ENCODE measurements around the gene MADD. TPM values are rescaled to one million over a fixed set of nuclear protein-coding genes. Genes with fewer than 3 reads are reported as not detected.

The MADD gene
- total and polyA plus RNA-seq, 2 experiments from 2014 or later = 9.9 to 17.4 TPM

DNA sequence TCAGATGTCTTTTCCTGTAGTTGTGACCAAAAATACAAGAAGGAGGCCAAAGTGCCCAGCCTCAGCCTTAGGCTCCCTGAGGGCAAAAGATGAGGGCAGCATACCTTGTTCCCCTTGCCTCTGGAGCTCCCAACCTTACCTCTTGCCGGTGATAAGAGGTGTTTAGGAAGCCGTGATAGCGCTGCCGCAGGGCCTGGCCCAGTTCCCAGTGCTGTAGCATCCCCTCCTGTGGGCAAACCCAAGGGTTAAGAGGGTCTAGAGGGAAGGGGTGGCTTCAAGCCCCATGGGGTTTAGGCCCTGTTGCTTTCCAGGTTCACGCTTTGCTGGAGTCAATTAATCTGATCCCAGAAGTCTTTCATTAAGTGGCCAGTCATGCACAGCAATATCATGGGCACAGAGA is 22.4 kb upstream of the MADD start:
- Histone ChIP-seq H3K27ac (no peak overlapping the region), H2AFZ (no peak overlapping the region), H3K4me3 (no peak overlapping the region), H4K20me1 (ENCODE audit: insufficient read depth) (no peaks in the 10 kb centered on the region), H3K4me1 (ENCODE audit: insufficient read depth) (peaks cover 3% of the 10 kb centered on the region), H3K9ac (no peak overlapping the region), H3K79me2 (ENCODE audit: insufficient read depth) (peaks cover 30% of the 10 kb centered on the region), H3K9me2 (ENCODE audit: insufficient read depth) (no peaks in the 10 kb centered on the region), H3K4me2 (ENCODE audit: unreplicated experiment) (no peak overlapping the region), H3K27me3 (replicated peaks; ENCODE audit: insufficient read depth) (no peaks in the 10 kb centered on the region), H3F3A (ENCODE audit: insufficient read depth) (peaks cover 15% of the 10 kb centered on the region), H3K9me3 (ENCODE audit: low read depth) (no peaks in the 10 kb centered on the region), H3K36me3 (ENCODE audit: low read depth) (peaks cover 2% of the 10 kb centered on the region; the same call in 1 of the 2 replicates)
- DNase-seq = no peak
- in situ Hi-C loops (cut with MboI) = no loop called here
- no peak for TF ChIP-seq EZH2phosphoT487 (IDR thresholded peaks at IDR 0.05; ENCODE audit: insufficient read depth, low read depth)
- TF ChIP-seq EZH2 (IDR thresholded peaks at IDR 0.05; ENCODE audit: insufficient read depth, poor library complexity, severe bottlenecking) = no peak
- 91 to 93% methylated on average over 5 of the region's 5 CpGs for WGBS, 2 experiments (ENCODE audit: low coverage in 1 of 2, low lambda C conversion rate in 2 of 2, missing lambda C conversion rate in 2 of 2)

DNA sequence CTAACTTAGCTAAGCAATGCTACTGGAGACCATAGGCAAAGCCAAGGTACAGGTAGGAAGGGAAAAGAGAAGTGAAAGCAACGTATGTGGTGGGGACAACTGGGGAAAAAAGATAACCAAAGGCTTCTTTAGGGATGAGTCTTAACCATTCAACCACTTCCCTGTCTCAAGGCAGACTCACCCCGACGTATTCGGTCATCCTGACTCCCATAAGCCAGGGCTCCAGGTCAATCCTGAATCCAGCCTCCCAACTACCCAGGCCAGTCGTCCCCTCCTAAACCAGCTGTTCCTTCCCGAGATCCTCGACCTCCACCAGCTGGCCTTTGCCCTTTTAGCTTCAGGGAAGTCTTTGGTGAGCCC is 21.6 kb upstream of the MADD start:
- Histone ChIP-seq H3K4me3 (peak overlapping the region; percentile 99), H3K9me2 (ENCODE audit: insufficient read depth) (no peaks in the 10 kb centered on the region), H3K27ac (peak overlapping the region; percentile 69), H3K36me3 (ENCODE audit: low read depth) (no peaks in the 10 kb centered on the region), H2AFZ (peak overlapping the region; percentile 99), H3K4me1 (ENCODE audit: insufficient read depth) (no peaks in the 10 kb centered on the region), H3K9ac (peak overlapping the region; percentile 95), H3K27me3 (replicated peaks; ENCODE audit: insufficient read depth) (no peaks in the 10 kb centered on the region), H3K4me2 (ENCODE audit: unreplicated experiment) (peak overlapping the region; percentile 96), H3K79me2 (ENCODE audit: insufficient read depth) (peaks cover 30% of the 10 kb centered on the region), H3K9me3 (ENCODE audit: low read depth) (no peaks in the 10 kb centered on the region), H4K20me1 (ENCODE audit: insufficient read depth) (no peaks in the 10 kb centered on the region), H3F3A (ENCODE audit: insufficient read depth) (peaks cover 7% of the 10 kb centered on the region; the same call in 1 of the 2 replicates)
- in situ Hi-C loops (cut with MboI) = no loop called here
- peak; percentile 76 for DNase-seq
- TF ChIP-seq EZH2 (IDR thresholded peaks at IDR 0.05; ENCODE audit: insufficient read depth, poor library complexity, severe bottlenecking) (no peak), EZH2phosphoT487 (IDR thresholded peaks at IDR 0.05; ENCODE audit: insufficient read depth, low read depth) (no peak)
- 0 to 1% methylated on average over 7 of the region's 7 CpGs for WGBS, 2 experiments (ENCODE audit: low coverage in 1 of 2, low lambda C conversion rate in 2 of 2, missing lambda C conversion rate in 2 of 2)

DNA sequence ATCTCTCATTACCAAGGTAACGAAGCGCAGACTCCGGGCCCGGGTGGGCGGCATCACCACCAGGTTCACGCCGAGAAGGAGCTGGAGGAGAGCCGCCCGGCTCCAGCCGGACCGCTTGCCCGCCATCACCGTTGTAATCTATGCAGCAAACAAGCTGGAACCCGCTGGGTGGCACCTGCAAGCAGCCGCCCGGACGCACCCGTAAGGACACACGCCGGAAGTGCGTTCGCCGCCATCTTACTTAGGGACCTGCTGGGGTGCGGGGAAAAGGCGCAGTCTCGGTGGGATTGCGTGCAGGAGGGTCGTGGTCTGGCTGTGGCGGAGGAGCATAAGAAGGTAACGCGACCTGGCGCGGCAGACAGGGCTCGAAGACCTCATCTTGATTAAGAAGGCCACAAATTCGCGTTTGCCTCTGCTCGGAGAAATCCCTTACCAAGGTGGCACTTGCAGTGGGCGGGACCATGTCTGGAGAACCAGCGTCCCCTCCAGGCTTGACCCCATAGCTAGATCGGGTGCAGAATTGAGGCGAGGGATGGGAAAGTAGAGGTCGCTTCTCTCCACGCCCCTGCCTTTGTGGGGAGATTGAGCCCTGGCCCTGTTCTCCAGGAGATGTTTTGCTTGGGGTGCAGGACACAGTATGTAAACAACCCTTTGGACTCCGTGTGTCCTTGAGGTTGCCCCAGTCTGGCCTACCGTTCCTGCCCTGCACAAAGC is 21.1 kb upstream of the MADD start, which contains the start of gene ACP2:
Gene ACP2, minus strand, starts transcription at position 151 of the 714 bp plus-strand sequence. Its CDS starts 25 bp downstream, at position 126.
- peak; percentile 96 for DNase-seq
- peak within 1 kb of the TSS; percentile 95 for H3K9ac ChIP-seq
- H3K4me3 ChIP-seq = peak within 1 kb of the TSS; percentile 99
- H3K36me3 ChIP-seq (ENCODE audit: low read depth) = no peaks in the 10 kb centered on the region
- H3K4me1 ChIP-seq (ENCODE audit: insufficient read depth) = no peaks in the 10 kb centered on the region
- H3F3A ChIP-seq (ENCODE audit: insufficient read depth) = peaks cover 2% of the 10 kb centered on the region; the same call in 1 of the 2 replicates
- H4K20me1 ChIP-seq (ENCODE audit: insufficient read depth) = no peaks in the 10 kb centered on the region
- H3K79me2 ChIP-seq (ENCODE audit: insufficient read depth) = peaks cover 30% of the 10 kb centered on the region
- H3K27ac ChIP-seq = peak within 1 kb of the TSS; percentile 69
- WGBS, 2 experiments (ENCODE audit: low coverage in 1 of 2, low lambda C conversion rate in 2 of 2, missing lambda C conversion rate in 2 of 2) = 1% methylated on average over 45 of the region's 45 CpGs
- H3K27me3 ChIP-seq (replicated peaks; ENCODE audit: insufficient read depth) = no peaks in the 10 kb centered on the region
- in situ Hi-C loops (cut with MboI) = no loop called here
- H3K9me2 ChIP-seq (ENCODE audit: insufficient read depth) = no peaks in the 10 kb centered on the region
- TF ChIP-seq EZH2 (IDR thresholded peaks at IDR 0.05; ENCODE audit: insufficient read depth, poor library complexity, severe bottlenecking) (no peak), EZH2phosphoT487 (IDR thresholded peaks at IDR 0.05; ENCODE audit: insufficient read depth, low read depth) (no peak)
- H3K9me3 ChIP-seq (ENCODE audit: low read depth) = no peaks in the 10 kb centered on the region
- peak within 1 kb of the TSS; percentile 99 for H2AFZ ChIP-seq
- peak within 1 kb of the TSS; percentile 96 for H3K4me2 ChIP-seq (ENCODE audit: unreplicated experiment)

DNA sequence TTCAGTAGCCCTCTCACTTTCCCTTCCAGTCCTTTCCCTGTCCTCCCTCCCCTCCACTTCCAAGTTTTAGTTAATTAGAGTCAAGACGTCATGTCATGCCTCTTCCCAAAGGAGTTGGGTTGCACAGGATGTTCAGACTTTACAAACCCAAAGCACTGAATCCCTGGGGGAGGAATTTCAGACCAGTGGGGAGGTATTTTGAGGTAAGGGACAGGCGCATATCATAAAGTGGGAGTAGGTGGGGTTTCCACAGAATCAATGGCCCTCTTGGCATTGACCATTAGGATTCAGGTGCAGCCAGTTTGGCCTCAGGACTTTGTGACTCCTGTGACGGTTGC is 20.6 kb upstream of the MADD start:
- Histone ChIP-seq H3K9me3 (ENCODE audit: low read depth) (no peaks in the 10 kb centered on the region), H3K4me3 (peak overlapping the region; percentile 99), H3K27ac (0 out of 2 replicates have a peak overlapping the region, but pooled peaks have one; percentile 69), H3F3A (ENCODE audit: insufficient read depth) (no peaks in the 10 kb centered on the region), H3K79me2 (ENCODE audit: insufficient read depth) (peaks cover 30% of the 10 kb centered on the region), H3K36me3 (ENCODE audit: low read depth) (no peaks in the 10 kb centered on the region), H2AFZ (peak overlapping the region; percentile 99), H3K9ac (peak overlapping the region; percentile 95), H4K20me1 (ENCODE audit: insufficient read depth) (no peaks in the 10 kb centered on the region), H3K9me2 (ENCODE audit: insufficient read depth) (no peaks in the 10 kb centered on the region), H3K4me1 (ENCODE audit: insufficient read depth) (peaks cover 3% of the 10 kb centered on the region; the same call in 1 of the 2 replicates), H3K4me2 (ENCODE audit: unreplicated experiment) (peak overlapping the region; percentile 96), H3K27me3 (replicated peaks; ENCODE audit: insufficient read depth) (no peaks in the 10 kb centered on the region)
- WGBS, 2 experiments (ENCODE audit: low coverage in 1 of 2, low lambda C conversion rate in 2 of 2, missing lambda C conversion rate in 2 of 2) = 53 to 60% methylated on average over 3 of the region's 3 CpGs
- DNase-seq = no peak
- in situ Hi-C loops (cut with MboI) = no loop called here
- no peak for TF ChIP-seq EZH2 (IDR thresholded peaks at IDR 0.05; ENCODE audit: insufficient read depth, poor library complexity, severe bottlenecking)
- TF ChIP-seq EZH2phosphoT487 (IDR thresholded peaks at IDR 0.05; ENCODE audit: insufficient read depth, low read depth) = no peak
